ENCODE results near the gene ARID1B. TPM values are rescaled to one million over a fixed set of nuclear protein-coding genes. Genes with fewer than 3 reads are reported as not detected.
A peak's percentile ranks its signal among the peaks of the same experiment; 100 is the strongest.

Gene ARID1B
- total and polyA plus RNA-seq, 10 of the 15 experiments (the other 5 are each of a cell fraction or from before 2014, with no cell fraction given) = 24.7 to 133 (median 54.6) TPM

DNA sequence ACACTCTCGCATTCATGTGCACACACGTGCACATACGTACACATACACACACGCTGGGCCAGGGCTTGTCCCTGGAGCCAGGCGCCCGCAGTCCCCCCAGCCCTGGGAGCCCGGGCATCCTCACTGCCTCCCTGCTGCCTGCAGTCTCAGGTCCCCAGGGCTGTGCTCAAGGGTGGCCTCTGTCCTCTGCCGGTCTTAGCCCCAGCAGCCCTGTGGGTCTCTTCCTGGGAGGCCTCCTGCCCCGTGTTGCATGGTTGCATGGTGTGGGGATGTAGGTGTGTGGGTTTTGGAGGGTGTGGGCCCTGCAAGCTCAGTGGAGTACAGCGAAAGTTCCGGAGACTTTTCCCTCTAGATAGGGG, 444.6 kb downstream of the ARID1B start:
- in situ Hi-C loops (cut with MboI) = no loop called here
- BruUV-seq (replicated peaks) = no TSS peak
- Histone ChIP-seq H3K36me3 (ENCODE audit: control insufficient read depth in 2 of 2, insufficient read depth in 2 of 2, low read length in 1 of 2) (no peaks in the 10 kb centered on the region), H4K20me1 (ENCODE audit: control insufficient read depth, insufficient read depth) (no peaks in the 10 kb centered on the region), H3K9ac (ENCODE audit: control insufficient read depth, insufficient read depth, low read length) (no peak overlapping the region), H2AFZ (ENCODE audit: control insufficient read depth, low read depth, low read length) (no peak overlapping the region), H3K79me2 (ENCODE audit: control insufficient read depth, insufficient read depth, low read length) (no peaks in the 10 kb centered on the region), H3K4me3 (no peak overlapping the region), H3K9me3 (replicated peaks; ENCODE audit: control insufficient read depth, insufficient read depth, low read length) (no peaks in the 10 kb centered on the region), H3K27ac (ENCODE audit: control insufficient read depth, insufficient read depth) (no peak overlapping the region), H3K27me3 (replicated peaks in 1 of 2; ENCODE audit: control insufficient read depth in 2 of 2, insufficient read depth in 2 of 2, low read length in 1 of 2) (peaks cover 0 to 3% of the 10 kb centered on the region in 2 experiments; a peak in 2 of 4 replicates), H3K4me1 (ENCODE audit: control insufficient read depth, insufficient read depth, low read length) (peaks cover 10% of the 10 kb centered on the region), H3K4me2 (ENCODE audit: control insufficient read depth, insufficient read depth) (no peak overlapping the region)
- FAIRE-seq (no peak), ATAC-seq (peak; percentile 3; the same call in 2 of the 3 replicates), DNase-seq (ENCODE audit: low read depth, low spot score) (no peak)
- intact Hi-C loops (cut with micrococcal nuclease; ENCODE audit: unreplicated experiment) = no loop called here
- ChIA-PET RAD21 (ENCODE audit: unreplicated experiment) (interaction anchor here (0.9 kb wide), 1 partner anchor 188 kb away, joined by 3 read pairs; no protein-coding TSS in a partner anchor), POLR2A (no interaction called here), CTCF (no interaction called here), SMC1A (ENCODE audit: uncharacterized antibody, unreplicated experiment) (no interaction called here)
- WGBS (ENCODE audit: insufficient coverage, insufficient replicate concordance, low lambda C conversion rate, missing lambda C conversion rate) = 78% methylated on average over 11 of the region's 11 CpGs
- TF ChIP-seq NFXL1 (IDR thresholded peaks at IDR 0.05; ENCODE audit: borderline replicate concordance) (no peak), MYC (IDR thresholded peaks at IDR 0.05; ENCODE audit: insufficient read depth, insufficient read length, insufficient replicate concordance, low read length, severe bottlenecking) (no peak), JUND (IDR thresholded peaks at IDR 0.05; ENCODE audit: low read depth, low read length) (no peak), SRF (IDR thresholded peaks at IDR 0.05; ENCODE audit: low read depth in 2 of 2, low read length in 2 of 2) (no peak), POLR2A (IDR thresholded peaks at IDR 0.05; ENCODE audit: low read depth, low read length) (no peak), MYB (IDR thresholded peaks at IDR 0.05; ENCODE audit: borderline replicate concordance, low read depth, low read length) (no peak), IRF4 (IDR thresholded peaks at IDR 0.05; ENCODE audit: low read depth, low read length) (no peak), TARDBP (IDR thresholded peaks at IDR 0.05; ENCODE audit: borderline replicate concordance) (no peak), HDGF (IDR thresholded peaks at IDR 0.05) (no peak; the same call in 1 of the 2 replicates), CBX3 (IDR thresholded peaks at IDR 0.05; ENCODE audit: borderline replicate concordance, low read depth) (no peak), RAD51 (IDR thresholded peaks at IDR 0.05) (no peak)
- TF ChIP-seq, protein P1, sequence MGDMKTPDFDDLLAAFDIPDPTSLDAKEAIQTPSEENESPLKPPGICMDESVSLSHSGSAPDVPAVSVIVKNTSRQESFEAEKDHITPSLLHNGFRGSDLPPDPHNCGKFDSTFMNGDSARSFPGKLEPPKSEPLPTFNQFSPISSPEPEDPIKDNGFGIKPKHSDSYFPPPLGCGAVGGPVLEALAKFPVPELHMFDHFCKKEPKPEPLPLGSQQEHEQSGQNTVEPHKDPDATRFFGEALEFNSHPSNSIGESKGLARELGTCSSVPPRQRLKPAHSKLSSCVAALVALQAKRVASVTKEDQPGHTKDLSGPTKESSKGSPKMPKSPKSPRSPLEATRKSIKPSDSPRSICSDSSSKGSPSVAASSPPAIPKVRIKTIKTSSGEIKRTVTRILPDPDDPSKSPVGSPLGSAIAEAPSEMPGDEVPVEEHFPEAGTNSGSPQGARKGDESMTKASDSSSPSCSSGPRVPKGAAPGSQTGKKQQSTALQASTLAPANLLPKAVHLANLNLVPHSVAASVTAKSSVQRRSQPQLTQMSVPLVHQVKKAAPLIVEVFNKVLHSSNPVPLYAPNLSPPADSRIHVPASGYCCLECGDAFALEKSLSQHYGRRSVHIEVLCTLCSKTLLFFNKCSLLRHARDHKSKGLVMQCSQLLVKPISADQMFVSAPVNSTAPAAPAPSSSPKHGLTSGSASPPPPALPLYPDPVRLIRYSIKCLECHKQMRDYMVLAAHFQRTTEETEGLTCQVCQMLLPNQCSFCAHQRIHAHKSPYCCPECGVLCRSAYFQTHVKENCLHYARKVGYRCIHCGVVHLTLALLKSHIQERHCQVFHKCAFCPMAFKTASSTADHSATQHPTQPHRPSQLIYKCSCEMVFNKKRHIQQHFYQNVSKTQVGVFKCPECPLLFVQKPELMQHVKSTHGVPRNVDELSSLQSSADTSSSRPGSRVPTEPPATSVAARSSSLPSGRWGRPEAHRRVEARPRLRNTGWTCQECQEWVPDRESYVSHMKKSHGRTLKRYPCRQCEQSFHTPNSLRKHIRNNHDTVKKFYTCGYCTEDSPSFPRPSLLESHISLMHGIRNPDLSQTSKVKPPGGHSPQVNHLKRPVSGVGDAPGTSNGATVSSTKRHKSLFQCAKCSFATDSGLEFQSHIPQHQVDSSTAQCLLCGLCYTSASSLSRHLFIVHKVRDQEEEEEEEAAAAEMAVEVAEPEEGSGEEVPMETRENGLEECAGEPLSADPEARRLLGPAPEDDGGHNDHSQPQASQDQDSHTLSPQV (IDR thresholded peaks at IDR 0.05) = no peak
- TF ChIP-seq, protein P2, sequence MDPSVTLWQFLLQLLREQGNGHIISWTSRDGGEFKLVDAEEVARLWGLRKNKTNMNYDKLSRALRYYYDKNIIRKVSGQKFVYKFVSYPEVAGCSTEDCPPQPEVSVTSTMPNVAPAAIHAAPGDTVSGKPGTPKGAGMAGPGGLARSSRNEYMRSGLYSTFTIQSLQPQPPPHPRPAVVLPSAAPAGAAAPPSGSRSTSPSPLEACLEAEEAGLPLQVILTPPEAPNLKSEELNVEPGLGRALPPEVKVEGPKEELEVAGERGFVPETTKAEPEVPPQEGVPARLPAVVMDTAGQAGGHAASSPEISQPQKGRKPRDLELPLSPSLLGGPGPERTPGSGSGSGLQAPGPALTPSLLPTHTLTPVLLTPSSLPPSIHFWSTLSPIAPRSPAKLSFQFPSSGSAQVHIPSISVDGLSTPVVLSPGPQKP (IDR thresholded peaks at IDR 0.05; ENCODE audit: low read depth, low read length) = no peak
- TF ChIP-seq, protein P3, sequence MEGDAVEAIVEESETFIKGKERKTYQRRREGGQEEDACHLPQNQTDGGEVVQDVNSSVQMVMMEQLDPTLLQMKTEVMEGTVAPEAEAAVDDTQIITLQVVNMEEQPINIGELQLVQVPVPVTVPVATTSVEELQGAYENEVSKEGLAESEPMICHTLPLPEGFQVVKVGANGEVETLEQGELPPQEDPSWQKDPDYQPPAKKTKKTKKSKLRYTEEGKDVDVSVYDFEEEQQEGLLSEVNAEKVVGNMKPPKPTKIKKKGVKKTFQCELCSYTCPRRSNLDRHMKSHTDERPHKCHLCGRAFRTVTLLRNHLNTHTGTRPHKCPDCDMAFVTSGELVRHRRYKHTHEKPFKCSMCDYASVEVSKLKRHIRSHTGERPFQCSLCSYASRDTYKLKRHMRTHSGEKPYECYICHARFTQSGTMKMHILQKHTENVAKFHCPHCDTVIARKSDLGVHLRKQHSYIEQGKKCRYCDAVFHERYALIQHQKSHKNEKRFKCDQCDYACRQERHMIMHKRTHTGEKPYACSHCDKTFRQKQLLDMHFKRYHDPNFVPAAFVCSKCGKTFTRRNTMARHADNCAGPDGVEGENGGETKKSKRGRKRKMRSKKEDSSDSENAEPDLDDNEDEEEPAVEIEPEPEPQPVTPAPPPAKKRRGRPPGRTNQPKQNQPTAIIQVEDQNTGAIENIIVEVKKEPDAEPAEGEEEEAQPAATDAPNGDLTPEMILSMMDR (IDR thresholded peaks at IDR 0.05 in 2 of 3, conservative IDR thresholded peaks at IDR 0.05 in 1 of 3; ENCODE audit: control insufficient read depth in 2 of 3, extremely low read depth in 1 of 3, insufficient read depth in 1 of 3, low read depth in 3 of 3, low read length in 3 of 3) = no peak
- TF ChIP-seq, protein P4, sequence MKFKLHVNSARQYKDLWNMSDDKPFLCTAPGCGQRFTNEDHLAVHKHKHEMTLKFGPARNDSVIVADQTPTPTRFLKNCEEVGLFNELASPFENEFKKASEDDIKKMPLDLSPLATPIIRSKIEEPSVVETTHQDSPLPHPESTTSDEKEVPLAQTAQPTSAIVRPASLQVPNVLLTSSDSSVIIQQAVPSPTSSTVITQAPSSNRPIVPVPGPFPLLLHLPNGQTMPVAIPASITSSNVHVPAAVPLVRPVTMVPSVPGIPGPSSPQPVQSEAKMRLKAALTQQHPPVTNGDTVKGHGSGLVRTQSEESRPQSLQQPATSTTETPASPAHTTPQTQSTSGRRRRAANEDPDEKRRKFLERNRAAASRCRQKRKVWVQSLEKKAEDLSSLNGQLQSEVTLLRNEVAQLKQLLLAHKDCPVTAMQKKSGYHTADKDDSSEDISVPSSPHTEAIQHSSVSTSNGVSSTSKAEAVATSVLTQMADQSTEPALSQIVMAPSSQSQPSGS (IDR thresholded peaks at IDR 0.05; ENCODE audit: low read length) = no peak
- TF ChIP-seq, protein P5, sequence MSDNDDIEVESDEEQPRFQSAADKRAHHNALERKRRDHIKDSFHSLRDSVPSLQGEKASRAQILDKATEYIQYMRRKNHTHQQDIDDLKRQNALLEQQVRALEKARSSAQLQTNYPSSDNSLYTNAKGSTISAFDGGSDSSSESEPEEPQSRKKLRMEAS (IDR thresholded peaks at IDR 0.05; ENCODE audit: low read depth, low read length) = no peak

Measured in GM12878 (cell line).